ENCODE data around the gene DNASE1L3. TPM values are rescaled to one million over a fixed set of nuclear protein-coding genes. Genes with fewer than 3 reads are reported as not detected.
"Not testable (repeated sequence)": the region's sequence is repeated elsewhere in the genome, so short reads cannot be mapped to it uniquely, and the experiment has no call there.

Gene DNASE1L3
- not detected for total RNA-seq

- H3K27ac Mint-ChIP-seq, result peak within 1 kb of the TSS; percentile 32
- H3K4me1 Mint-ChIP-seq, result peaks cover 8% of the 10 kb centered on the region
- no peak for ATAC-seq (replicated peaks)
- H3K4me3 Mint-ChIP-seq, result no peak within 1 kb of the TSS
- H3K27me3 Mint-ChIP-seq, result peaks cover 15% of the 10 kb centered on the region
- H3K36me3 Mint-ChIP-seq (ENCODE audit: low read depth), result no peaks in the 10 kb centered on the region
- no peaks in the 10 kb centered on the region for H3K9me3 Mint-ChIP-seq
Measured at GRCh38 chr3:58210761-58211460, at the start of gene DNASE1L3. DNASE1L3 (minus strand) TSS chr3:58210972; CDS start chr3:58210906, 66 bp downstream.

GRCh38 chr3:58260261-58260731 is 49.5 kb upstream of the DNASE1L3 start:
- no peak overlapping the region for H3K4me3 Mint-ChIP-seq
- no peaks in the 10 kb centered on the region for H3K9me3 Mint-ChIP-seq
- peak; percentile 96 for ATAC-seq (replicated peaks)
- peaks cover 4% of the 10 kb centered on the region for H3K4me1 Mint-ChIP-seq
- H3K36me3 Mint-ChIP-seq (ENCODE audit: low read depth), result peaks cover 20% of the 10 kb centered on the region
- H3K27me3 Mint-ChIP-seq, result no peaks in the 10 kb centered on the region
- H3K27ac Mint-ChIP-seq, result no peak overlapping the region

- ATAC-seq (replicated peaks), result no peak
- peaks cover 4% of the 10 kb centered on the region for H3K4me1 Mint-ChIP-seq
Measured at GRCh38 chr3:58258392-58259055, 47.8 kb upstream of the DNASE1L3 start.

GRCh38 chr3:58256511-58256910 is 45.7 kb upstream of the DNASE1L3 start:
- no peak overlapping the region for H3K4me3 Mint-ChIP-seq
- H3K9me3 Mint-ChIP-seq, result no peaks in the 10 kb centered on the region
- H3K4me1 Mint-ChIP-seq, result peaks cover 4% of the 10 kb centered on the region
- peak overlapping the region; percentile 13 for H3K27ac Mint-ChIP-seq
- peaks cover 20% of the 10 kb centered on the region for H3K36me3 Mint-ChIP-seq (ENCODE audit: low read depth)
- no peaks in the 10 kb centered on the region for H3K27me3 Mint-ChIP-seq
- no peak for ATAC-seq (replicated peaks)

More at GRCh38 chr3:58258392-58259055, 47.8 kb upstream of the DNASE1L3 start:
- no peaks in the 10 kb centered on the region for H3K9me3 Mint-ChIP-seq
- H3K27ac Mint-ChIP-seq, result peak overlapping the region; percentile 20
- H3K36me3 Mint-ChIP-seq (ENCODE audit: low read depth), result peaks cover 20% of the 10 kb centered on the region
- no peak overlapping the region for H3K4me3 Mint-ChIP-seq
- H3K27me3 Mint-ChIP-seq, result no peaks in the 10 kb centered on the region

- peak overlapping the region; percentile 13 for H3K27ac Mint-ChIP-seq
- peaks cover 20% of the 10 kb centered on the region for H3K36me3 Mint-ChIP-seq (ENCODE audit: low read depth)
- no peaks in the 10 kb centered on the region for H3K27me3 Mint-ChIP-seq
- no peak for ATAC-seq (replicated peaks)
- H3K9me3 Mint-ChIP-seq, result no peaks in the 10 kb centered on the region
- no peak overlapping the region for H3K4me3 Mint-ChIP-seq
- peaks cover 4% of the 10 kb centered on the region for H3K4me1 Mint-ChIP-seq
Measured at GRCh38 chr3:58256061-58256460, 45.3 kb upstream of the DNASE1L3 start.

- Mint-ChIP-seq H3K27me3 (no peaks in the 10 kb centered on the region), H3K27ac (no peak overlapping the region), H3K4me1 (no peaks in the 10 kb centered on the region), H3K4me3 (no peak overlapping the region), H3K9me3 (no peaks in the 10 kb centered on the region), H3K36me3 (ENCODE audit: low read depth) (peaks cover 20% of the 10 kb centered on the region)
- no peak for ATAC-seq (replicated peaks)
Measured at GRCh38 chr3:58254144-58254543, 43.4 kb upstream of the DNASE1L3 start.

GRCh38 chr3:58251631-58252035 is 40.9 kb upstream of the DNASE1L3 start:
- no peak for ATAC-seq (replicated peaks)
- Mint-ChIP-seq H3K36me3 (ENCODE audit: low read depth) (peaks cover under 1% of the 10 kb centered on the region), H3K9me3 (no peaks in the 10 kb centered on the region), H3K4me3 (no peak overlapping the region), H3K4me1 (no peaks in the 10 kb centered on the region), H3K27me3 (no peaks in the 10 kb centered on the region), H3K27ac (no peak overlapping the region)

- no peaks in the 10 kb centered on the region for H3K36me3 Mint-ChIP-seq (ENCODE audit: low read depth)
- no peaks in the 10 kb centered on the region for H3K9me3 Mint-ChIP-seq
- no peak overlapping the region for H3K4me3 Mint-ChIP-seq
- H3K4me1 Mint-ChIP-seq, result no peaks in the 10 kb centered on the region
- no peak for ATAC-seq (replicated peaks)
- H3K27me3 Mint-ChIP-seq, result no peaks in the 10 kb centered on the region
- no peak overlapping the region for H3K27ac Mint-ChIP-seq
Measured at GRCh38 chr3:58250093-58250707, 39.4 kb upstream of the DNASE1L3 start.

GRCh38 chr3:58249358-58250092 is 38.8 kb upstream of the DNASE1L3 start:
- Mint-ChIP-seq H3K36me3 (ENCODE audit: low read depth) (no peaks in the 10 kb centered on the region), H3K9me3 (no peaks in the 10 kb centered on the region), H3K4me3 (no peak overlapping the region), H3K27ac (no peak overlapping the region), H3K27me3 (no peaks in the 10 kb centered on the region), H3K4me1 (no peaks in the 10 kb centered on the region)
- ATAC-seq (replicated peaks), result no peak

- ATAC-seq (replicated peaks), result no peak
- Mint-ChIP-seq H3K27ac (no peak overlapping the region), H3K9me3 (no peaks in the 10 kb centered on the region), H3K4me1 (no peaks in the 10 kb centered on the region), H3K27me3 (no peaks in the 10 kb centered on the region), H3K4me3 (no peak overlapping the region), H3K36me3 (ENCODE audit: low read depth) (no peaks in the 10 kb centered on the region)
Measured at GRCh38 chr3:58246148-58247047, 35.6 kb upstream of the DNASE1L3 start.

- ATAC-seq (replicated peaks), result no peak
Measured at GRCh38 chr3:58243976-58244585, 33.3 kb upstream of the DNASE1L3 start.

GRCh38 chr3:58242860-58243259 is 32.1 kb upstream of the DNASE1L3 start:
- H3K9me3 Mint-ChIP-seq; H3K27ac Mint-ChIP-seq; H3K36me3 Mint-ChIP-seq (ENCODE audit: low read depth); H3K4me3 Mint-ChIP-seq; H3K4me1 Mint-ChIP-seq; ATAC-seq (replicated peaks); H3K27me3 Mint-ChIP-seq: not testable (repeated sequence)

More at GRCh38 chr3:58243976-58244585, 33.3 kb upstream of the DNASE1L3 start:
- Mint-ChIP-seq H3K36me3 (ENCODE audit: low read depth) (no peaks in the 10 kb centered on the region), H3K9me3 (no peaks in the 10 kb centered on the region), H3K4me3 (no peak overlapping the region), H3K27me3 (no peaks in the 10 kb centered on the region), H3K27ac (no peak overlapping the region), H3K4me1 (no peaks in the 10 kb centered on the region)

GRCh38 chr3:58242340-58242739 is 31.6 kb upstream of the DNASE1L3 start:
- Mint-ChIP-seq H3K4me1 (peaks cover 5% of the 10 kb centered on the region), H3K27me3 (no peaks in the 10 kb centered on the region), H3K36me3 (ENCODE audit: low read depth) (no peaks in the 10 kb centered on the region), H3K9me3 (no peaks in the 10 kb centered on the region), H3K27ac (no peak overlapping the region), H3K4me3 (no peak overlapping the region)
- no peak for ATAC-seq (replicated peaks)

Data from activated T-helper 17 cell treated with anti-CD3 and anti-CD28 coated beads, Interleukin-2, amount 50 U/mL, for 72 hours (primary cell).